ENCODE measurements around the gene CNTN1.

CNTN1 gene

GRCh38 chr12:40819436-40820108 is 127.3 kb downstream of the CNTN1 start:
- TF ChIP-seq CTCF (conservative IDR thresholded peaks at IDR 0.05; ENCODE audit: low read depth): no peak
- H3K27ac ChIP-seq: no peak overlapping the region
- POLR2A ChIA-PET (ENCODE audit: low non-redundant PET): no interaction called here
- DNase-seq (ENCODE audit: low spot score): no peak
- CTCF ChIA-PET: no interaction called here

- TF ChIP-seq CTCF (conservative IDR thresholded peaks at IDR 0.05; ENCODE audit: low read depth): no peak
- DNase-seq (ENCODE audit: low spot score): no peak
- ChIA-PET POLR2A (ENCODE audit: low non-redundant PET) (no interaction called here), CTCF (interaction anchor here (0.6 kb wide), 1 partner anchor 375 kb away, joined by 3 read pairs; no protein-coding TSS in a partner anchor)
- no peak overlapping the region for H3K27ac ChIP-seq
These were observed 128.7 kb downstream of the CNTN1 start for GRCh38 chr12:40820794-40821484.

GRCh38 chr12:40825156-40825555 is 132.9 kb downstream of the CNTN1 start:
- POLR2A ChIA-PET (ENCODE audit: low non-redundant PET): no interaction called here
- no peak for DNase-seq (ENCODE audit: low spot score)
- no peak for TF ChIP-seq CTCF (conservative IDR thresholded peaks at IDR 0.05; ENCODE audit: low read depth)
- H3K27ac ChIP-seq: no peak overlapping the region
- CTCF ChIA-PET: no interaction called here

GRCh38 chr12:40827683-40828592 is 135.7 kb downstream of the CNTN1 start:
- no peak for TF ChIP-seq CTCF (conservative IDR thresholded peaks at IDR 0.05; ENCODE audit: low read depth)

GRCh38 chr12:40828593-40828990 is 136.4 kb downstream of the CNTN1 start:
- ChIA-PET POLR2A (ENCODE audit: low non-redundant PET) (no interaction called here), CTCF (no interaction called here)
- H3K27ac ChIP-seq: no peak overlapping the region
- TF ChIP-seq CTCF (conservative IDR thresholded peaks at IDR 0.05; ENCODE audit: low read depth): no peak
- DNase-seq (ENCODE audit: low spot score): no peak

More at GRCh38 chr12:40827683-40828592, 135.7 kb downstream of the CNTN1 start:
- ChIA-PET POLR2A (ENCODE audit: low non-redundant PET) (no interaction called here), CTCF (no interaction called here)
- no peak for DNase-seq (ENCODE audit: low spot score)
- no peak overlapping the region for H3K27ac ChIP-seq

GRCh38 chr12:40829738-40830144 is 137.5 kb downstream of the CNTN1 start:
- H3K27ac ChIP-seq: no peak overlapping the region
- DNase-seq (ENCODE audit: low spot score): peak; percentile 48
- ChIA-PET CTCF (no interaction called here), POLR2A (ENCODE audit: low non-redundant PET) (no interaction called here)
- TF ChIP-seq CTCF (conservative IDR thresholded peaks at IDR 0.05; ENCODE audit: low read depth): no peak
